ENCODE data around the gene ZMYND19.

ZMYND19 gene

GRCh38 chr9:137581361-137582285, 8.7 kb downstream of the ZMYND19 start:
- peaks cover 20% of the 10 kb centered on the region for H3K79me2 ChIP-seq (ENCODE audit: insufficient read depth, low read length)
- no peak overlapping the region for H3K4me2 ChIP-seq (ENCODE audit: low read depth, low read length, poor library complexity, severe bottlenecking)
- H3K9me2 ChIP-seq (replicated peaks; ENCODE audit: insufficient read depth, low read length): no peaks in the 10 kb centered on the region
- H4K20me1 ChIP-seq (ENCODE audit: low read depth, low read length): no peaks in the 10 kb centered on the region; the same call in 1 of the 2 replicates
- no peak overlapping the region for H2AFZ ChIP-seq (ENCODE audit: low read depth, low read length, severe bottlenecking)
- H3K9ac ChIP-seq (ENCODE audit: low read length): no peak overlapping the region
- TF ChIP-seq CTCF (IDR thresholded peaks at IDR 0.05; ENCODE audit: insufficient read depth, low read length, poor library complexity, severe bottlenecking): no peak
- no peak for TF ChIP-seq EZH2phosphoT487 (conservative IDR thresholded peaks at IDR 0.05; ENCODE audit: low read length)
- 0 out of 2 replicates have a peak, but pooled peaks cover 8% of the 10 kb centered on the region for H3F3A ChIP-seq (ENCODE audit: insufficient read depth)
- no peak overlapping the region for H3K4me3 ChIP-seq (ENCODE audit: insufficient read depth, low read length, poor library complexity, severe bottlenecking)
- H3K9me3 ChIP-seq (ENCODE audit: insufficient read depth, low read length): no peaks in the 10 kb centered on the region
- no peaks in the 10 kb centered on the region for H3K36me3 ChIP-seq (ENCODE audit: low read length)
- no peaks in the 10 kb centered on the region for H3K27me3 ChIP-seq (ENCODE audit: low read length)
- H3K27ac ChIP-seq (ENCODE audit: low read depth, low read length): no peak overlapping the region

GRCh38 chr9:137580954-137581322, 9.4 kb downstream of the ZMYND19 start:
- H3K36me3 ChIP-seq (ENCODE audit: low read length): no peaks in the 10 kb centered on the region
- H3K27ac ChIP-seq (ENCODE audit: low read depth, low read length): no peak overlapping the region
- peaks cover 23% of the 10 kb centered on the region for H3K79me2 ChIP-seq (ENCODE audit: insufficient read depth, low read length)
- no peak for TF ChIP-seq CTCF (IDR thresholded peaks at IDR 0.05; ENCODE audit: insufficient read depth, low read length, poor library complexity, severe bottlenecking)
- TF ChIP-seq EZH2phosphoT487 (conservative IDR thresholded peaks at IDR 0.05; ENCODE audit: low read length): no peak
- H3K9me2 ChIP-seq (replicated peaks; ENCODE audit: insufficient read depth, low read length): no peaks in the 10 kb centered on the region
- no peaks in the 10 kb centered on the region for H3K27me3 ChIP-seq (ENCODE audit: low read length)
- no peak overlapping the region for H3K4me2 ChIP-seq (ENCODE audit: low read depth, low read length, poor library complexity, severe bottlenecking)
- no peaks in the 10 kb centered on the region for H3K9me3 ChIP-seq (ENCODE audit: insufficient read depth, low read length)
- no peak overlapping the region for H3K9ac ChIP-seq (ENCODE audit: low read length)
- no peak overlapping the region for H3K4me3 ChIP-seq (ENCODE audit: insufficient read depth, low read length, poor library complexity, severe bottlenecking)
- 0 out of 2 replicates have a peak, but pooled peaks cover 8% of the 10 kb centered on the region for H3F3A ChIP-seq (ENCODE audit: insufficient read depth)
- no peak overlapping the region for H2AFZ ChIP-seq (ENCODE audit: low read depth, low read length, severe bottlenecking)
- no peaks in the 10 kb centered on the region; the same call in 1 of the 2 replicates for H4K20me1 ChIP-seq (ENCODE audit: low read depth, low read length)

GRCh38 chr9:137580209-137580953, 9.9 kb downstream of the ZMYND19 start:
- 0 out of 2 replicates have a peak, but pooled peaks cover 8% of the 10 kb centered on the region for H3F3A ChIP-seq (ENCODE audit: insufficient read depth)
- peaks cover 23% of the 10 kb centered on the region for H3K79me2 ChIP-seq (ENCODE audit: insufficient read depth, low read length)
- no peak overlapping the region for H3K9ac ChIP-seq (ENCODE audit: low read length)
- no peaks in the 10 kb centered on the region; the same call in 1 of the 2 replicates for H4K20me1 ChIP-seq (ENCODE audit: low read depth, low read length)
- H3K27ac ChIP-seq (ENCODE audit: low read depth, low read length): no peak overlapping the region
- H3K27me3 ChIP-seq (ENCODE audit: low read length): no peaks in the 10 kb centered on the region
- no peaks in the 10 kb centered on the region for H3K9me2 ChIP-seq (replicated peaks; ENCODE audit: insufficient read depth, low read length)
- H2AFZ ChIP-seq (ENCODE audit: low read depth, low read length, severe bottlenecking): no peak overlapping the region
- no peak overlapping the region for H3K4me3 ChIP-seq (ENCODE audit: insufficient read depth, low read length, poor library complexity, severe bottlenecking)
- no peak overlapping the region for H3K4me2 ChIP-seq (ENCODE audit: low read depth, low read length, poor library complexity, severe bottlenecking)
- no peaks in the 10 kb centered on the region for H3K36me3 ChIP-seq (ENCODE audit: low read length)
- no peaks in the 10 kb centered on the region for H3K9me3 ChIP-seq (ENCODE audit: insufficient read depth, low read length)
- TF ChIP-seq CTCF (IDR thresholded peaks at IDR 0.05; ENCODE audit: insufficient read depth, low read length, poor library complexity, severe bottlenecking) (no peak), EZH2phosphoT487 (conservative IDR thresholded peaks at IDR 0.05; ENCODE audit: low read length) (no peak)
